Stimulated activated CD4-positive, alpha-beta T cell treated with anti-CD3 and anti-CD28 coated beads, Interleukin-1b, Interleukin-23, amount 100 ng/mL, for 48 hours (primary cell): Measurements from ENCODE around the gene SIVA1.

Source experiments
- DNase-seq: peaks from one replicate; pipeline ENCODE4 v3.0.0-alpha.2; 2020

Gene SIVA1

GRCh38 chr14:104799244-104800014 lies 46.5 kb downstream of the SIVA1 start:
- DNase-seq, result no peak

DNA sequence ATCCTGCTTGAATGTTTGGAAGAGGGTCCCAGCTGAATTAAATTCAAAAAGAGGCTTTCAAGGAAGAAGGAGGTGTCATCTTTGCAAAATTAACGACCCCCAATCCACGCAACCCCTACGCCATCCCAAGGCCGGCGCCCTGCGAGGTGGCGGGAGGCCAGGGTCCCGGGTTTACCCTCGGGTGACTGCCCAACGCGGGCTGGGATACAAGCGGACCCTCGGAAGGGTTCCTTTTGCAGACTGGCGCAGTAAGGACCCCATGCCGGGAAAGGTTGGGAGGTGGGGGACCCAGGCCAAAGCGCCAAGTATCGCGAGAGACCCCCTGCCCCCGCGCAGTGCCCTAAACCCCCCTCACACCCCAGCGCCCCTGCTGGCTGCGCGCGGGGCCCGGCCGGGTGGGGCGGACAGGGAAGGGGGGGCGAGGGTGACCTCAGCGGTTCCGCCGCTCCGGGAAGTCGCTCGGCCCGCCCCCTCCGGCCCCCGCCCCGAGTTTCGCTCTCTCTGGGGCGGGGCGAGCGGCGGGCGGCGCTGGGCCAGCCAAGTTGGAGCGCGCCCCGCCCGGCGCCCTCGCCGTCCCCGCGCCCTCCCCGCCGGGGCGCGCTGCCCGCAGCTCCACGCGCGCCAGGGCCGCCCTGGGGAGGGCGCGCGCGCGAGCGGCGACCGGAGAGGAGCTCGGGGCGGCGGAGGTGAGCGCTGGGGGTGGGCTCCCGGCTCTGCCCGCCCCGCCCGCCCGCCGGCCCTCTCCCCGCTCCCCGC lies 47.2 kb downstream of the SIVA1 start:
- DNase-seq, result peak; percentile 68

GRCh38 chr14:104800771-104801519 lies 48.0 kb downstream of the SIVA1 start, which contains the start of gene ZBTB42:
ZBTB42 (plus strand) TSS chr14:104801101; CDS start chr14:104801198, 97 bp downstream.
- DNase-seq, result peak; percentile 51

- DNase-seq, result no peak
Measured at GRCh38 chr14:104801520-104802393, 48.8 kb downstream of the SIVA1 start.

DNA sequence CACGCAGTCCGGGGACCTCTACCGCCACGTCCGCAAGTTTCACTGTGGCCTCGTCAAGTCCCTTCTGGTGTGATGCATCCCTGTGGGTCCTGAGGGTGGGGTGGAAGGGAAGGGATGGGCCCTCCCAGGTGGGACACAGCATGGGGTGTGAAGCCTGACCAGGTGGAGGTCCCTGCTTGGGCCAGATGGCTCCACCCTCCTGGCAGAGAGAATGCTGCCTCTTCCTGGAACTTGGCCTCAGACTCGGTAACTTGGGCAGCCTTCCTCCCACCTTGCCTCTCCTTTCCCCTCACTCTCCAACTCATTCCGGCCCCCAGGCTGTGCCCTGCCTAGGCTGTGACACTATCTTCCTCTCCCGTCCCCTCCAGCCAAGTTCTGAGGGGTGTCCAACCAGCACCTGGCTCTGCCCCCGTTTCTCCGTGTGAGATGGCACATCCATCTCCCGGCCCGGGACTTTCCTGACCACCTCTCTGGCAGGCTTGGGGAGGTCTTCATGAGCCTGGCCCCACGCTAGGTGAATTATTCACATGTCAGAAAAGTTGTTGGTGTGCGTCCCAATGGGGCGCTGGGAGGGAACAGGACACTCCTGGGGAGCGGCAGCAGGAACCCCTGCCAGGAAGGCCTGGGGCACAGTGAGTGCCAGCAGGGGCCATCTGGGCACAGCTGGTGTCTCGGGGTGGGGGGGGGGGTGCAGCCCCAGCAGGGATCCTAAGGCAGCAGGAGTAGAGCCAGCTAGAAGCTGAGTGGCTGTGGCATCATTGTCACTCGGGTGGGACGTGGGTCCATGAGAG lies 49.6 kb downstream of the SIVA1 start:
- no peak for DNase-seq

GRCh38 chr14:104803280-104803911 lies 50.4 kb downstream of the SIVA1 start:
- DNase-seq, result no peak

GRCh38 chr14:104803912-104804410 lies 51.0 kb downstream of the SIVA1 start:
- DNase-seq, result no peak

- DNase-seq, result no peak
Measured at GRCh38 chr14:104804481-104805325, 51.8 kb downstream of the SIVA1 start.

DNA sequence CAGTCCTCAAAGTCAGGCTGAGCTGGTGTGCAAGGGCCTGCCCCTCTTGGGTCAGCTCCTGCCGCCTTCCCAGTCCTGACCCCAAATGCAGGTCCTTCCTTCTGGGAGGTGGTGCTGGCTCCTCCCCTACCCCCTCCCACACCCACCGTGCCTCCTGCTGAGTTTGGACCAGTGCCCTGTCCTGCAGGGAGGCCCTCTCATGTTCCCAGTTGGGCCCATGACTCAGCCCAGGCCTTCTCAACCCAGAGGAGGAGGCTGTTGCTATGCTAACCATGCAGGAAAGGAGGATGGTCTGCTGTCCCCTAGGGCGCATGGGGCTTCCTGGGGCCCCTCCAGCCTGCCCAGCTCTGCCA lies 52.4 kb downstream of the SIVA1 start:
- no peak for DNase-seq

DNA sequence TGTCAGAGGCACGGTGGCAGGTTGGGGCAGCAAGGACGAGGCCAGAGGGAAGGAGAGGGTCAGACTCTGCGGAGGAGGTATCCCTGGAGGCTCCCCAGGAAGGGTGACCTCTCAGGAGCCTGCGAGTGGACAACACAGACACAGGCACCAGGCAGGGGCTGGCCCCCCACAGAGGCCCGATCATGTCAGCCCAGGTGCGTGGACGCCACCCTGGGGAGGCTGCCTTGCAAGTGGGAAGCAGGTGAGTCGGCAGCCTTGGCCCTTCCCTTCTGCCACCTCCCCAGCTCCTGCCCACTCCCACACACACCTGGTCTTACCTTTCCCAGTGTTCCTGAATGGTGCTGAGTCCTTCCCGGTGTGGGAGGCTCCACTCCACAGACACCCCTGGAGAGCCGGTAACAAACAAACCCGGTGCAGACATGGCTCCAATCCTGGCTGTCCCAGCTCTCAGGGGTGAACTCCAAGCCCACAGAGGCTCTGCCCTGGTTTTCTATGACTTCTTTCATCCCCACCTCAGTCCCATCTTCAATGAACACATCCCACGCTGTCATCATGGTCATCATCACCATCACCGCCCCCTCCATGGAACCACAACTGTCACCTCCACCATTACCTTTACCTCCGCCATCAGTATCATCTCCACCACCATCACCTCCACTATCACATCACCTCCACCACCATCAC lies 53.1 kb downstream of the SIVA1 start:
- no peak for DNase-seq

DNA sequence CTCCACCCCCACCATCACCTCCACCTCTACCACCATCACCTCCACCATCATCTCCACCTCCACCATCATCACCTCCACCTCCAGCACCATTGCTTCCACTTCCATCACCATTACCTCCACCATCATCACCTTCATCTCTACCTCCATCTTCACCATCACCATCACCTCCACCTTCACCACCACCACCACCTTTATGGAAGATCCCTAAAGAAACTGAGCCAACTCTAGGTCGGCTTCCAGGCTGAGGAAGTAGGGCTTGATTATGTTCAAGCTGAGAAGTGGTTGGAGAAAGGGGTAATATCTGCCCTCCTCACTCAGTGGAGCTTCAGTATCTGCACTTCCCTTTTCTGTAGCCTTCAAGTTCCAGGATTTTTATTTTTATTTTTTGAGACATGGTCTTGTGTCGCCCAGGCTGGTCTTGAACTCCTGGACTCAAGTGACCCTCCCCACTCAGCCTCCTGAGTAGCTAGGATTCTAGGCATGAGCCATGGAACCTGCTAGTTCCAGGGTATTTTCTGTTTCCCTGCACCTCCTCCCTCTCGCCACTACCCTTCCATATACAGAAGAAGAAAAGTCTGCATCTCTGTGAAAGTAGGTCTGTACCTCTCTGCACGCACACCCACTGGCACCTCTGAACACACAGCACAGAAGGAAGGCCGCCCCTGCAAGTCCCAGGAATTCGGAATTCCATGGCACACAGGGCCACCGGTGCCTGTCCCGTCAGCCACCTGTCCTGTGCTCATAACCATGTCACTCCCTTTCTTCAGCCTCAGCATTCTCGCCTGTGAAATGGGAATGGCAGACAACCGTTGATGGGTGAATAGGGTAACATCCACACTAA lies 53.9 kb downstream of the SIVA1 start:
- DNase-seq, result no peak

DNA sequence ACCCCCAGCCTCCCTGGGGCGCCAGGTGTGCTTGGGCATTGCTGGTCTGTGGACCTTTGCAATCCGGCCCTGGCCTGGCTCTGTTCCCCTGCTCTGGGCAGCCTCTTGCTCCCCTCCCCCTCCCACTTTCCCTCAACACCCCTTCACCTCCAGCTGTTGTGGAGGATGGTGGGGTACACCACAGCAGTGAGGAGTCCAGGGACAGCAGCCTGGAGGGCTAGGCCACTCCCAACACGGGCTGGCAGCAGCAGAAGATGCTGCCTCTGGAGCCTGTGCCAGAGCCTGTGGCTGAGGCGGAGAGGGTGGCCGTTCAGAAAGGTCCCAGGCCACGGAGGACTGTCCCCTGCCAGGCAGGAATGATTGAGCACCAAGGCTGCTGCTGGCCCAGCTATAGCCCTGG lies 55.5 kb downstream of the SIVA1 start:
- no peak for DNase-seq
